ENCODE measurements around the gene ELOB. TPM values are rescaled to one million over a fixed set of nuclear protein-coding genes. Genes with fewer than 3 reads are reported as not detected.

ELOB gene
- total and polyA plus RNA-seq, 2 of the 8 experiments (the other 6 are each of a cell fraction or from before 2014, with no cell fraction given), result 237 to 1,357 TPM

- TF ChIP-seq ATF2 (IDR thresholded peaks at IDR 0.05; ENCODE audit: low read length) (no peak), EGR1 (IDR thresholded peaks at IDR 0.05; ENCODE audit: borderline replicate concordance, low read depth, low read length) (no peak), SIX5 (IDR thresholded peaks at IDR 0.05; ENCODE audit: low read depth, low read length) (no peak), EP300 (IDR thresholded peaks at IDR 0.05; ENCODE audit: borderline replicate concordance in 1 of 2, low read depth in 2 of 2, low read length in 2 of 2) (no peak), SP4 (IDR thresholded peaks at IDR 0.05; ENCODE audit: low read length) (no peak), POLR2AphosphoS5 (IDR thresholded peaks at IDR 0.05; ENCODE audit: low read depth, low read length) (no peak), KDM4A (IDR thresholded peaks at IDR 0.05; ENCODE audit: low read depth, low read length, severe bottlenecking) (peak; percentile 49), MAFK (IDR thresholded peaks at IDR 0.05; ENCODE audit: low read depth, low read length) (no peak), SIRT6 (IDR thresholded peaks at IDR 0.05; ENCODE audit: low read length) (no peak), BACH1 (IDR thresholded peaks at IDR 0.05; ENCODE audit: low read length) (no peak), JUND (IDR thresholded peaks at IDR 0.05; ENCODE audit: low read length) (no peak), RFX5 (IDR thresholded peaks at IDR 0.05; ENCODE audit: borderline replicate concordance, low read depth, low read length) (no peak)
- TF ChIP-seq, protein P1, sequence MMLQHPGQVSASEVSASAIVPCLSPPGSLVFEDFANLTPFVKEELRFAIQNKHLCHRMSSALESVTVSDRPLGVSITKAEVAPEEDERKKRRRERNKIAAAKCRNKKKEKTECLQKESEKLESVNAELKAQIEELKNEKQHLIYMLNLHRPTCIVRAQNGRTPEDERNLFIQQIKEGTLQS (IDR thresholded peaks at IDR 0.05; ENCODE audit: insufficient read depth, low read depth, low read length), result no peak
Observed at GRCh38 chr16:2776500-2777139, 460 bp downstream of the ELOB start (continued).
